K562 (cell line): ENCODE results near the gene COG3. TPM values are rescaled to one million over a fixed set of nuclear protein-coding genes. Genes with fewer than 3 reads are reported as not detected.

Experiments used
- ATAC-seq: fragments of 200-7000 bp; cut with Tn5 transposase; 3 replicates; pipeline ENCODE4 v1.9.1; 2020; ENCODE audit warnings: moderate library complexity
- BruUV-seq: library from RNA; stranded (reverse); fragments of 400-500 nt; replicated peaks from 2 replicates; lab custom pipeline; 2021; lab: Mats Ljungman, UMichigan
- CTCF ChIA-PET: fragments of 300-600 bp; formaldehyde crosslinking; extraction: SDS; loops from one replicate; lab custom pipeline; 2021; ENCODE audit warnings: low intra/inter-chr PET ratio; lab: Yijun Ruan, JAX
- POLR2A ChIA-PET: fragments of 300-600, 350-650 bp; sonication (Branson Sonifier 250); formaldehyde crosslinking; extraction: SDS; loops from one replicate; lab custom pipeline; 2021; ENCODE audit warnings: antibody characterized with exemption, inconsistent platforms; lab: Yijun Ruan, JAX
- DNase-seq, 4 experiments: peaks; one replicate each; pipeline versions ENCODE4 v3.0.0 to v3.0.0-alpha.2; 2011 to 2018; ENCODE audit warnings: low spot score in 3 of 4, mixed read lengths in 3 of 4; ENCODE audit errors: extremely low read depth in 1 of 4
- FAIRE-seq: peaks from 2 replicates; lab custom pipeline; 2011; peaks lifted over from hg19 to GRCh38; lab: Jason Lieb, UNC
- H2AFZ ChIP-seq: 2 replicates; pipeline ENCODE4 v1.6.0; 2011; ENCODE audit warnings: low read depth, low read length, control low read depth, inconsistent platforms
- H3K27ac ChIP-seq: fragments of 200-600 bp; 3 replicates; pipeline ENCODE4 v1.8.0; 2011; ENCODE audit warnings: low read depth, mild to moderate bottlenecking, control low read depth, inconsistent platforms, low read length, moderate library complexity, mixed read lengths; ENCODE audit errors: extremely low read depth
- H3K27me3 ChIP-seq, 2 experiments: fragments of 300-600 bp in 1 of 2; 2 replicates in 1 of 2; 3 replicates in 1 of 2; pipeline versions ENCODE4 v1.6.0 to v1.8.0; 2011; ENCODE audit warnings: inconsistent platforms in 2 of 2, low read length in 2 of 2, mild to moderate bottlenecking in 1 of 2, mixed read lengths in 1 of 2, moderate library complexity in 1 of 2; ENCODE audit not compliant: control insufficient read depth in 2 of 2, insufficient read depth in 2 of 2
- H3K36me3 ChIP-seq: fragments of 300-600 bp; 3 replicates; pipeline ENCODE4 v1.8.0; 2011; ENCODE audit warnings: mild to moderate bottlenecking, low read length, inconsistent platforms; ENCODE audit not compliant: control insufficient read depth, insufficient read depth
- H3K4me1 ChIP-seq, 2 experiments: fragments of 200-600 bp in 1 of 2; replicated peaks in 1 of 2; 2 replicates in 1 of 2; 3 replicates in 1 of 2; pipeline versions ENCODE4 v1.5.1 to v1.8.0; 2011; ENCODE audit warnings: inconsistent platforms in 2 of 2, low read length in 2 of 2, mild to moderate bottlenecking in 1 of 2, mixed read lengths in 1 of 2, moderate library complexity in 1 of 2; ENCODE audit not compliant: control insufficient read depth in 2 of 2, insufficient read depth in 2 of 2
- H3K4me2 ChIP-seq: 2 replicates; pipeline ENCODE4 v1.6.1; 2011; ENCODE audit warnings: low read length, control low read depth, inconsistent platforms, mixed read lengths; ENCODE audit not compliant: insufficient read depth
- H3K4me3 ChIP-seq: fragments of 200-600 bp; sonication (generic), shearing (Covaris generic); 2 replicates; pipeline ENCODE4 v1.5.1; 2016; ENCODE audit warnings: control low read depth, inconsistent platforms
- H3K79me2 ChIP-seq: fragments of 200-600 bp; 3 replicates; pipeline ENCODE4 v1.8.0; 2011; ENCODE audit warnings: low read length, inconsistent platforms; ENCODE audit not compliant: control insufficient read depth, insufficient read depth
- H3K9ac ChIP-seq, 2 experiments: 2 replicates each; pipeline versions ENCODE4 v1.6.0 to v1.6.1; 2011; ENCODE audit warnings: low read depth in 2 of 2, low read length in 2 of 2, control low read depth in 1 of 2, inconsistent platforms in 1 of 2, mild to moderate bottlenecking in 1 of 2, mixed read lengths in 1 of 2; ENCODE audit not compliant: insufficient read depth in 1 of 2
- H3K9me1 ChIP-seq: one replicate; pipeline ENCODE4 v1.6.0; 2011; ENCODE audit warnings: inconsistent platforms, mild to moderate bottlenecking, low read length, moderate library complexity; ENCODE audit not compliant: control insufficient read depth, insufficient read depth
- H3K9me3 ChIP-seq: replicated peaks from 2 replicates; pipeline ENCODE4 v1.5.1; 2011; ENCODE audit warnings: low read depth, low read length, inconsistent platforms; ENCODE audit not compliant: control insufficient read depth, insufficient read depth
- H4K20me1 ChIP-seq: replicated peaks from 2 replicates; pipeline ENCODE4 v1.6.1; 2011; ENCODE audit warnings: low read length, inconsistent platforms, mixed read lengths; ENCODE audit not compliant: control insufficient read depth, insufficient read depth
- ATF3 ChIP-seq, 2 experiments: fragments of 450-650 bp in 1 of 2; sonication (generic) in 1 of 2; formaldehyde crosslinking in 1 of 2; IDR thresholded peaks in 1 of 2; conservative IDR thresholded peaks in 1 of 2; 2 replicates each; pipeline versions ENCODE4 v1.6.1 to v1.8.1; 2016 to 2023; ENCODE audit warnings: mild to moderate bottlenecking in 2 of 2, moderate library complexity in 2 of 2, inconsistent platforms in 1 of 2, missing genetic modification reagents in 1 of 2
- ELK3 ChIP-seq: fragments of 450-650 bp; formaldehyde crosslinking; IDR thresholded peaks from 2 replicates; pipeline ENCODE4 v1.4.0; 2020; ENCODE audit warnings: mild to moderate bottlenecking
- JUNB ChIP-seq: fragments of 450-650 bp; formaldehyde crosslinking; conservative IDR thresholded peaks from 2 replicates; pipeline ENCODE4 v1.4.0; 2020; ENCODE audit warnings: mild to moderate bottlenecking
- WGBS: fragments of 100-300 bp; shearing (Covaris generic); methylation state at CpG from one replicate; pipeline ENCODE4 v1.1.6; 2016; ENCODE audit warnings: low coverage, mixed read lengths; ENCODE audit not compliant: insufficient coverage; ENCODE audit errors: missing lambda C conversion rate; 5-methylcytosine and 5-hydroxymethylcytosine counted together
- in situ Hi-C: fragments of 300-500 bp; cut with MboI; formaldehyde crosslinking; loops from 4 replicates; pipeline ENCODE4 v1.15.0; 2018; ENCODE audit warnings: inconsistent platforms, mixed read lengths
- intact Hi-C: fragments of 100-400 bp; cut with micrococcal nuclease; formaldehyde crosslinking; loops from 2 replicates; pipeline ENCODE4 v1.14.2; 2022
- polyA plus RNA-seq, 8 experiments: library from polyadenylated mRNA; depleted of rRNA in 4 of 8; stranded (reverse) in 5 of 8; unstranded in 3 of 8; fragments of >200 nt; fragmentation: Nextera tagmentation in 2 of 8; fragmentation: Illumina TruSeq in 1 of 8; extraction: Ambion mirVana in 2 of 8; extraction: Trizol in 1 of 8; gene quantifications; 2 replicates each; pipeline versions ENCODE4 v1.2.1 to v1.2.3, GENCODE V29; 2011 to 2014; ENCODE audit warnings: inconsistent platforms in 1 of 8, missing spikeins in 1 of 8
- total RNA-seq, 7 experiments: library from RNA; depleted of rRNA in 6 of 7; stranded (reverse); fragments of >200 nt in 6 of 7; fragmentation: Illumina TruSeq in 2 of 7; extraction: Trizol in 2 of 7; gene quantifications; 2 replicates each; pipeline versions ENCODE4 v1.2.1 to v1.2.3, GENCODE V29; 2011 to 2021; ENCODE audit warnings: low replicate concordance in 1 of 7

COG3 gene
- total and polyA plus RNA-seq, 9 of the 15 experiments (the other 6 are each of a cell fraction or from before 2014, with no cell fraction given), result 3.9 to 22.9 (median 14.5) TPM

DNA sequence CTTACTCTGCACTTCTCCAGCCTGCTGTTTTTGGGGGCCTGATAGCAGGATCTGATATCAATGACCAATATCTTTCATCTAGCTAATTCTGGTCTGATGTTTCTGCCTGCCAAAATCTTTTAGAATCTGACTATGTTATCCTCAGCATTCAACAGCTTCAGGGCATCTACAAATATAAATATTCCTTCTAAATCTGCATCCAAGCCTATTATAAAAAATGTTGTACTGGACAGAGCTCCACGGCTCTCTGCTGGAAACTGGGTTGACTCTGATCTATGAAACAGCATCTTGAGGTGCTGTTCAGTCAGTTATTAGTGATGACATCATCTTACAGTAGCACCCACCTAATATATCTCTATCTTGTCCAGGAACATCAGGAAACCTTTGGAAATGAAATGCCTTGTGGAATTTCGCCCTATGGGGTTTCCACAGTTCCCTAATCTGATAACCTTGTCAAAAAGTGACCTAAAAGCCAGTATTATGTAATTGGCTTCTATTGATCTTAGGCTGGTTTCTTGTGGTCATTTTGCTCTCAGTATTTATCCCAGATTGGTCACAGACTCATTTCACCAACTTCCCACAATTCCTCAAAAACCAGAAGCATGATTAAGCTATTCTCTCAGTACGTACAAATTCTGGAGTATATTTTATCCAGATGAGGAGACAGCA is 117.8 kb downstream of the COG3 start:
- no peak for TF ChIP-seq JUNB (CRISPR knock-in tag)
- TF ChIP-seq ATF3 (IDR thresholded peaks at IDR 0.05), result 0 out of 2 replicates have a peak, but pooled peaks have one; percentile 12
- no peak for TF ChIP-seq ATF3 (CRISPR knock-in tag; conservative IDR thresholded peaks at IDR 0.05)
- TF ChIP-seq, all 486 proteins: peak for 1

DNA sequence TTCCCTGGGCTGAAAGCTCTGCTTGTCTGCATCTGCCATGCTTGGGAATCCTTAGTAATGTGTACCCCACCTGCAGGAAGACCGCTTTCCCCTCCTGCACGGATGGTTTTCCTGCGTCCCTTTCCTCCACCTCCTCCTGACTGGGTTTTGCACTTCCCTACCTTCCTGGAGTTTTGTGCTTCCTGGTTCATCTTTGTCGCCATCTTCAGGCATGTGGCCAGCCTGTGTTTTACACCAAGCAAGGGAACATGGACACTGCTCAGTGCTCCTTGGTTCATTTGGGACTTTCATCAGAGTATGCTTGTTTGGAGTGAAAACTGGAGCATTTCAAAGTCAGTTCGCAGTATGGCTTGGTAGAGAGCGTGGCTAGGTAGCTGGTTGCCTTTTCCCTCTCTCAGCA is 120.1 kb downstream of the COG3 start:
- in situ Hi-C loops, result no loop called here
- POLR2A ChIA-PET, result no interaction called here
- H3K27me3 ChIP-seq, result peaks cover 0 to 25% of the 10 kb centered on the region in 2 experiments; a peak in 3 of 5 replicates
- no peak overlapping the region for H3K4me3 ChIP-seq
- no peak overlapping the region for H3K9ac ChIP-seq
- 3% methylated on average over 5 of the region's 6 CpGs for WGBS
- no peaks in the 10 kb centered on the region for H3K9me3 ChIP-seq
- DNase-seq (peak; percentile 10 to 15 (median 12)), FAIRE-seq (no peak), ATAC-seq (peak; percentile 61; the same call in 2 of the 3 replicates)
- no peaks in the 10 kb centered on the region for H3K9me1 ChIP-seq
- CTCF ChIA-PET, result no interaction called here
- H2AFZ ChIP-seq, result peak overlapping the region; percentile 77
- no peaks in the 10 kb centered on the region for H3K79me2 ChIP-seq
- intact Hi-C loops, result no loop called here
- H3K36me3 ChIP-seq, result no peaks in the 10 kb centered on the region
- H3K4me2 ChIP-seq, result no peak overlapping the region
- no peak overlapping the region for H3K27ac ChIP-seq
- no peaks in the 10 kb centered on the region for H4K20me1 ChIP-seq
- H3K4me1 ChIP-seq, result no peaks in the 10 kb centered on the region
- no TSS peak for BruUV-seq
- TF ChIP-seq ELK3 (CRISPR knock-in tag), result no peak

More for the DNA sequence above, 117.8 kb downstream of the COG3 start:
- in situ Hi-C loops (no loop called here), intact Hi-C loops (no loop called here)
- H3K9me3 ChIP-seq, result no peaks in the 10 kb centered on the region
- no peaks in the 10 kb centered on the region for H3K9me1 ChIP-seq
- H3K4me3 ChIP-seq, result no peak overlapping the region
- ChIA-PET POLR2A (no interaction called here), CTCF (no interaction called here)
- no peak overlapping the region for H3K27ac ChIP-seq
- no peaks in the 10 kb centered on the region for H3K79me2 ChIP-seq
- ATAC-seq (no peak), DNase-seq (no peak), FAIRE-seq (no peak)
- H3K27me3 ChIP-seq, result peaks cover 0 to 17% of the 10 kb centered on the region in 2 experiments; a peak in 3 of 5 replicates
- no peak overlapping the region for H3K9ac ChIP-seq
- no peak overlapping the region for H2AFZ ChIP-seq
- H3K4me1 ChIP-seq, result no peaks in the 10 kb centered on the region
- no peaks in the 10 kb centered on the region for H4K20me1 ChIP-seq
- H3K4me2 ChIP-seq, result no peak overlapping the region
- BruUV-seq, result no TSS peak
- WGBS, result 0% methylated on average over 3 of the region's 3 CpGs
- no peaks in the 10 kb centered on the region for H3K36me3 ChIP-seq
